OCI-LY7 (cell line): ENCODE results near the gene DDX56. TPM values are rescaled to one million over a fixed set of nuclear protein-coding genes. Genes with fewer than 3 reads are reported as not detected.

Experiments used
- BruUV-seq: library from RNA; stranded (reverse); fragments of 400-500 nt; replicated peaks from 2 replicates; lab custom pipeline; 2021; lab: Mats Ljungman, UMichigan
- CTCF ChIA-PET: fragments of 300-600 bp; sonication (Branson Sonifier 250); formaldehyde crosslinking; loops from one replicate; lab custom pipeline; 2022; ENCODE audit warnings: antibody characterized with exemption; ENCODE audit not compliant: unreplicated experiment; lab: Charles Lee
- POLR2A ChIA-PET: fragments of 300-600 bp; sonication (Branson Sonifier 250); formaldehyde crosslinking; loops from one replicate; lab custom pipeline; 2022; ENCODE audit warnings: antibody characterized with exemption; lab: Charles Lee
- DNase-seq: peaks from one replicate; pipeline ENCODE4 v3.0.0-alpha.2; 2015; ENCODE audit warnings: low spot score
- H2AFZ ChIP-seq: fragments of 200-600 bp; sonication (generic), shearing (Covaris generic); 2 replicates; pipeline ENCODE4 v1.6.1; 2014; ENCODE audit warnings: mild to moderate bottlenecking, antibody characterized with exemption, low read length, moderate library complexity
- H3K27ac ChIP-seq: fragments of 200-600 bp; sonication (generic); 2 replicates; pipeline ENCODE4 v1.5.1; 2014; ENCODE audit warnings: mixed run types, low read depth, mild to moderate bottlenecking, moderate library complexity, low read length, inconsistent platforms; ENCODE audit not compliant: poor library complexity, severe bottlenecking
- H3K36me3 ChIP-seq: fragments of 200-600 bp; sonication (generic); 2 replicates; pipeline ENCODE4 v1.6.1; 2014; ENCODE audit warnings: mild to moderate bottlenecking, antibody characterized with exemption, low read length, moderate library complexity, mixed read lengths; ENCODE audit not compliant: insufficient read depth
- H3K4me1 ChIP-seq: fragments of 200-600 bp; sonication (generic); 2 replicates; pipeline ENCODE4 v1.5.1; 2014; ENCODE audit warnings: mild to moderate bottlenecking, low read length; ENCODE audit not compliant: insufficient read depth, poor library complexity, severe bottlenecking
- H3K4me2 ChIP-seq: fragments of 200-600 bp; sonication (generic); 2 replicates; pipeline ENCODE4 v1.6.1; 2014; ENCODE audit warnings: mild to moderate bottlenecking, low read length
- H3K4me3 ChIP-seq: fragments of 200-600 bp; sonication (generic); 2 replicates; pipeline ENCODE4 v1.5.1; 2014; ENCODE audit warnings: mild to moderate bottlenecking, low read depth, low read length; ENCODE audit not compliant: poor library complexity, severe bottlenecking
- H3K79me2 ChIP-seq: fragments of 200-600 bp; sonication (generic); 2 replicates; pipeline ENCODE4 v1.6.1; 2016; ENCODE audit warnings: low read depth, mild to moderate bottlenecking, low read length, moderate library complexity, mixed read lengths; ENCODE audit not compliant: insufficient read depth
- H3K9me2 ChIP-seq: fragments of 200-600 bp; sonication (generic); 2 replicates; pipeline ENCODE4 v1.6.1; 2016; ENCODE audit warnings: mild to moderate bottlenecking, low read length, mixed read lengths; ENCODE audit not compliant: insufficient read depth
- H3K9me3 ChIP-seq: fragments of 200-600 bp; sonication (generic); 2 replicates; pipeline ENCODE4 v1.6.1; 2014; ENCODE audit warnings: mild to moderate bottlenecking, mixed run types, low read length, mixed read lengths
- H4K20me1 ChIP-seq: fragments of 200-600 bp; sonication (generic); 2 replicates; pipeline ENCODE4 v1.6.1; 2014; ENCODE audit warnings: mild to moderate bottlenecking, antibody characterized with exemption, low read length, moderate library complexity, mixed read lengths; ENCODE audit not compliant: insufficient read depth
- CTCF ChIP-seq: fragments of 200-600 bp; sonication (generic); conservative IDR thresholded peaks from 2 replicates; pipeline ENCODE4 v1.5.1; 2014; ENCODE audit warnings: mild to moderate bottlenecking, antibody characterized with exemption, low read length, moderate library complexity, mixed read lengths
- EZH2phosphoT487 ChIP-seq: fragments of 200-600 bp; sonication (generic); IDR thresholded peaks from 2 replicates; pipeline ENCODE4 v1.6.1; 2018; ENCODE audit warnings: low read depth, borderline replicate concordance, mild to moderate bottlenecking, mixed run types, antibody characterized with exemption, low read length, moderate library complexity, mixed read lengths
- intact Hi-C: fragments of 100-400 bp; cut with micrococcal nuclease; formaldehyde crosslinking; loops from one replicate; pipeline ENCODE4 v1.10.0; 2022; ENCODE audit not compliant: unreplicated experiment
- total RNA-seq, 2 experiments: library from RNA; depleted of rRNA in 1 of 2; stranded (reverse); fragments of >200 nt in 1 of 2; shearing (Covaris generic) in 1 of 2; gene quantifications; 2 replicates each; pipeline ENCODE4 v1.2.3, GENCODE V29; 2014 to 2022

Gene DDX56
- total RNA-seq, 2 experiments from 2014 or later = 89.2 to 95.4 TPM

DNA sequence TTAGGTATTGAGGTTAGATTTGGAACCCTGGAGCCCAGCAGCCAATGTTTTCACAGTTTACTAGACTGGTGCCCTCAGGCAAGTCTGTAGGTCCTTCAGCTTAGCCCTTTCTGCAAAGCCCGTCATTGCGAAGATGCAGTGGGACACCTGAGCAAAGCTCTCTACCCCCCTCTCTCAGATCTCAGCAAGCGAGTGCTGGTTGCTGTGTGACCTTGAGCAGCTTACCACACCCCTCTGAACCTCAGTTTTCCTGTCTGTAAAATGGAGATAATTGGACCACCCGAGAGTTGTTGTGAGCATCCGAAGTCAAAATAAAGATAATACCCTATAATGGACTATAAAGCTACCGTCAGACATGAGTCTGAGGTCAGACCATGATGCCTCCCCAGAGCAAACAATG lies 36.3 kb downstream of the DDX56 start:
- Histone ChIP-seq H2AFZ (no peak overlapping the region), H3K4me2 (no peak overlapping the region), H4K20me1 (no peaks in the 10 kb centered on the region), H3K9me2 (no peaks in the 10 kb centered on the region), H3K4me1 (no peaks in the 10 kb centered on the region), H3K27ac (no peak overlapping the region), H3K9me3 (no peaks in the 10 kb centered on the region), H3K79me2 (no peaks in the 10 kb centered on the region), H3K36me3 (no peaks in the 10 kb centered on the region), H3K4me3 (no peak overlapping the region)
- no TSS peak for BruUV-seq
- TF ChIP-seq CTCF = no peak
- TF ChIP-seq EZH2phosphoT487 = no peak
- ChIA-PET CTCF (interaction anchor here (0.6 to 1.3 kb wide), 2 partner anchors 46 to 246 kb away, joined by 3 to 4 read pairs; no protein-coding TSS in a partner anchor), POLR2A (no interaction called here)
- intact Hi-C loops = no loop called here
- DNase-seq = no peak

DNA sequence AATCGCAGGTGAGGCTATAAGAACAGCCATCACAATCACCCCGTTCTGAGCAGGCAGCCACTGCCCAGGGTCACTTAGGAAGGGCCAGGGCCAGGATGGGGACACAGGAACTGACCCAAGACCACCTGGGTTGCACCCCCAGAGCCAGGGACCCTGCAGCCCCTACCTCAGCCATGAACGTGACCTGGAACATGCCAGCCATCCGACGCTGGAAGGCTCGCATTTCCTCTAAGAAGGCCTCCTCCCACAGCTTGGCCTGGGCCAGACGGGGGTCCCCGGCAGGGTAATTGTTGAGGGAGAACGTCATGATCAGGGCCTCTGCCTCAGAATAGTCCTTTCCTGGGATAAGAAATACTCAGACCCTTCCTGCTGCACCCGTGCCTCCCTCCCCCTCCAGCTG lies 37.6 kb downstream of the DDX56 start:
- POLR2A ChIA-PET = interaction anchor here (0.6 to 1.0 kb wide), 3 partner anchors 12 to 217 kb away, joined by 3 read pairs; no protein-coding TSS in a partner anchor
- CTCF ChIA-PET = interaction anchor here (0.5 to 1.3 kb wide), 2 partner anchors 29 to 45 kb away, joined by 3 read pairs; no protein-coding TSS in a partner anchor

More for the DNA sequence above, 37.6 kb downstream of the DDX56 start:
- H3K4me3 ChIP-seq = no peak overlapping the region
- H3K79me2 ChIP-seq = no peaks in the 10 kb centered on the region
- intact Hi-C loops = no loop called here
- BruUV-seq = no TSS peak
- H3K9me3 ChIP-seq = no peaks in the 10 kb centered on the region
- no peaks in the 10 kb centered on the region for H3K4me1 ChIP-seq
- H3K27ac ChIP-seq = no peak overlapping the region
- H3K9me2 ChIP-seq = no peaks in the 10 kb centered on the region
- TF ChIP-seq EZH2phosphoT487 (no peak), CTCF (no peak)
- no peaks in the 10 kb centered on the region for H3K36me3 ChIP-seq
- no peak for DNase-seq
- H2AFZ ChIP-seq = no peak overlapping the region
- no peaks in the 10 kb centered on the region for H4K20me1 ChIP-seq
- no peak overlapping the region for H3K4me2 ChIP-seq
